GM15510 (cell line): ENCODE results near the gene PPP1R1C.

Experiments used
- POLR2A ChIP-seq: IDR thresholded peaks from 3 replicates; pipeline ENCODE4 v1.6.1; 2011; ENCODE audit warnings: borderline replicate concordance; ENCODE audit not compliant: insufficient read length; ENCODE audit errors: extremely low read depth

Gene PPP1R1C

GRCh38 chr2:182088681-182089320 is 103.1 kb downstream of the PPP1R1C start:
- no peak for TF ChIP-seq POLR2A

- TF ChIP-seq POLR2A, result no peak
Observed at GRCh38 chr2:182090486-182090885, 104.8 kb downstream of the PPP1R1C start.

- TF ChIP-seq POLR2A, result no peak
Observed at GRCh38 chr2:182097571-182098164, 112.0 kb downstream of the PPP1R1C start.

GRCh38 chr2:182098648-182099047 is 113.0 kb downstream of the PPP1R1C start:
- TF ChIP-seq POLR2A, result no peak

GRCh38 chr2:182101263-182101662 is 115.6 kb downstream of the PPP1R1C start:
- TF ChIP-seq POLR2A, result no peak

- TF ChIP-seq POLR2A, result no peak
Observed at GRCh38 chr2:182103526-182103925, 117.9 kb downstream of the PPP1R1C start.

- no peak for TF ChIP-seq POLR2A
Observed at GRCh38 chr2:182110347-182110746, 124.7 kb downstream of the PPP1R1C start.

- no peak for TF ChIP-seq POLR2A
Observed at GRCh38 chr2:182113334-182113733, 127.7 kb downstream of the PPP1R1C start.

GRCh38 chr2:182115258-182115657 is 129.6 kb downstream of the PPP1R1C start:
- TF ChIP-seq POLR2A, result no peak

- no peak for TF ChIP-seq POLR2A
Observed at GRCh38 chr2:182116774-182117173, 131.1 kb downstream of the PPP1R1C start.

GRCh38 chr2:182117196-182117595 is 131.5 kb downstream of the PPP1R1C start:
- TF ChIP-seq POLR2A, result no peak

- TF ChIP-seq POLR2A, result no peak
Observed at GRCh38 chr2:182128821-182129707, 143.4 kb downstream of the PPP1R1C start.

GRCh38 chr2:182132605-182133004 is 147.0 kb downstream of the PPP1R1C start:
- TF ChIP-seq POLR2A, result no peak

GRCh38 chr2:182133195-182133891 is 147.7 kb downstream of the PPP1R1C start:
- no peak for TF ChIP-seq POLR2A

GRCh38 chr2:182134201-182134600 is 148.5 kb downstream of the PPP1R1C start:
- no peak for TF ChIP-seq POLR2A
